HT1080 (cell line): ENCODE data around the gene NECAB3. TPM values are rescaled to one million over a fixed set of nuclear protein-coding genes. Genes with fewer than 3 reads are reported as not detected.

ENCODE experiments used
- DNase-seq: peaks from one replicate; pipeline ENCODE4 v3.0.0-alpha.2; 2015; ENCODE audit warnings: low read depth
- total RNA-seq: library from RNA; depleted of rRNA; stranded (reverse); fragments of >200 nt; shearing (Covaris generic); gene quantifications from 2 replicates; pipeline ENCODE4 v1.2.3, GENCODE V29; 2014

Gene NECAB3
- total RNA-seq, 1 experiment from 2014 or later = 25.1 TPM

- no peak for DNase-seq
Observed at GRCh38 chr20:33679758-33680485, 5.7 kb upstream of the NECAB3 start.

- DNase-seq = no peak
Observed at GRCh38 chr20:33677991-33678702, 3.9 kb upstream of the NECAB3 start.

GRCh38 chr20:33676652-33677645 is 2.7 kb upstream of the NECAB3 start:
- no peak for DNase-seq

- DNase-seq = no peak
Observed at GRCh38 chr20:33676121-33676520, 1.9 kb upstream of the NECAB3 start.

- no peak for DNase-seq
Observed at GRCh38 chr20:33675136-33675959, 1.1 kb upstream of the NECAB3 start.

- no peak for DNase-seq
Observed at GRCh38 chr20:33673410-33674293, 576 bp downstream of the NECAB3 start.

- no peak for DNase-seq
Observed at GRCh38 chr20:33673114-33673409, 1.2 kb downstream of the NECAB3 start.

GRCh38 chr20:33672426-33673113 is 1.7 kb downstream of the NECAB3 start:
- no peak for DNase-seq

- DNase-seq = no peak
Observed at GRCh38 chr20:33671573-33672288, 2.5 kb downstream of the NECAB3 start.

GRCh38 chr20:33670715-33671499 is 3.3 kb downstream of the NECAB3 start:
- DNase-seq = no peak

- DNase-seq = no peak
Observed at GRCh38 chr20:33669873-33670640, 4.2 kb downstream of the NECAB3 start.

- no peak for DNase-seq
Observed at GRCh38 chr20:33669224-33669623, 5.0 kb downstream of the NECAB3 start.

GRCh38 chr20:33668466-33669155 is 5.6 kb downstream of the NECAB3 start:
- DNase-seq = no peak

- no peak for DNase-seq
Observed at GRCh38 chr20:33667676-33668465, 6.4 kb downstream of the NECAB3 start.

- no peak for DNase-seq
Observed at GRCh38 chr20:33667245-33667675, 7.0 kb downstream of the NECAB3 start.
